ENCODE results near the gene TAF11L5. TPM values are rescaled to one million over a fixed set of nuclear protein-coding genes. Genes with fewer than 3 reads are reported as not detected.

The TAF11L5 gene
- total RNA-seq, 1 experiment from 2014 or later, result not detected

- Mint-ChIP-seq H3K36me3 (ENCODE audit: insufficient read depth in 1 of 3, low read depth in 3 of 3) (no peaks in the 10 kb centered on the region), H3K4me1 (peaks cover 6 to 8% of the 10 kb centered on the region in 2 experiments), H3K9me3 (no peaks in the 10 kb centered on the region), H3K27ac (peak overlapping the region in 1 of 3 experiments; percentile 5; a peak in 1 of 7 replicates), H3K27me3 (ENCODE audit: low read depth) (no peaks in the 10 kb centered on the region), H3K4me3 (no peak overlapping the region)
- H2BK5ac ChIP-seq (ENCODE audit: insufficient read length, low read length), result no peak overlapping the region
- H3K23ac ChIP-seq (ENCODE audit: insufficient read length, low read depth, low read length), result no peak overlapping the region
- H4K5ac ChIP-seq (ENCODE audit: insufficient read length, low read depth, low read length), result no peak overlapping the region
- no peak overlapping the region for H2BK12ac ChIP-seq (ENCODE audit: insufficient read length, low read depth, low read length)
- no peak overlapping the region for H2AK5ac ChIP-seq (ENCODE audit: insufficient read length, low read length)
- no peaks in the 10 kb centered on the region for H3K79me2 ChIP-seq (ENCODE audit: insufficient read depth, low read length)
- H2BK15ac ChIP-seq (ENCODE audit: low read depth, low read length), result no peak overlapping the region
- H3K4ac ChIP-seq (ENCODE audit: low read depth, low read length), result no peak overlapping the region
- H3K4me1 ChIP-seq (ENCODE audit: insufficient read depth, low read length), result no peaks in the 10 kb centered on the region
- H3T11ph ChIP-seq (ENCODE audit: low read length), result no peak overlapping the region
- WGBS (ENCODE audit: extremely low coverage, insufficient read length, low lambda C conversion rate), result no CpG with 5 or more reads among the region's 4 CpGs
- no peak overlapping the region for H3K56ac ChIP-seq (ENCODE audit: insufficient read length, low read depth, low read length)
- H2AFZ ChIP-seq (ENCODE audit: low read length), result no peak overlapping the region
- no peaks in the 10 kb centered on the region for H4K20me1 ChIP-seq (ENCODE audit: control insufficient read depth, insufficient read depth, insufficient read length)
- H3K27ac ChIP-seq (ENCODE audit: insufficient read length, low read depth, low read length), result no peak overlapping the region
- no peaks in the 10 kb centered on the region for H3K79me1 ChIP-seq (ENCODE audit: insufficient read depth, low read depth, low read length, poor library complexity, severe bottlenecking)
- TF ChIP-seq, protein P1, sequence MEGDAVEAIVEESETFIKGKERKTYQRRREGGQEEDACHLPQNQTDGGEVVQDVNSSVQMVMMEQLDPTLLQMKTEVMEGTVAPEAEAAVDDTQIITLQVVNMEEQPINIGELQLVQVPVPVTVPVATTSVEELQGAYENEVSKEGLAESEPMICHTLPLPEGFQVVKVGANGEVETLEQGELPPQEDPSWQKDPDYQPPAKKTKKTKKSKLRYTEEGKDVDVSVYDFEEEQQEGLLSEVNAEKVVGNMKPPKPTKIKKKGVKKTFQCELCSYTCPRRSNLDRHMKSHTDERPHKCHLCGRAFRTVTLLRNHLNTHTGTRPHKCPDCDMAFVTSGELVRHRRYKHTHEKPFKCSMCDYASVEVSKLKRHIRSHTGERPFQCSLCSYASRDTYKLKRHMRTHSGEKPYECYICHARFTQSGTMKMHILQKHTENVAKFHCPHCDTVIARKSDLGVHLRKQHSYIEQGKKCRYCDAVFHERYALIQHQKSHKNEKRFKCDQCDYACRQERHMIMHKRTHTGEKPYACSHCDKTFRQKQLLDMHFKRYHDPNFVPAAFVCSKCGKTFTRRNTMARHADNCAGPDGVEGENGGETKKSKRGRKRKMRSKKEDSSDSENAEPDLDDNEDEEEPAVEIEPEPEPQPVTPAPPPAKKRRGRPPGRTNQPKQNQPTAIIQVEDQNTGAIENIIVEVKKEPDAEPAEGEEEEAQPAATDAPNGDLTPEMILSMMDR (conservative IDR thresholded peaks at IDR 0.05), result no peak
- no peak overlapping the region for H2BK20ac ChIP-seq (ENCODE audit: low read depth, low read length, poor library complexity, severe bottlenecking)
- DNase-seq, result no peak
- H4K91ac ChIP-seq (ENCODE audit: insufficient read length, low read depth, low read length), result no peak overlapping the region
- H3K4me2 ChIP-seq (ENCODE audit: insufficient read depth, insufficient read length, low read length), result no peak overlapping the region
- H3K9me3 ChIP-seq (ENCODE audit: control insufficient read depth, low read depth, low read length), result no peaks in the 10 kb centered on the region
- H2BK120ac ChIP-seq (ENCODE audit: low read depth, low read length, poor library complexity, severe bottlenecking), result no peak overlapping the region
- H3K18ac ChIP-seq (ENCODE audit: insufficient read length, low read depth, low read length), result no peak overlapping the region
- no peaks in the 10 kb centered on the region for H3K23me2 ChIP-seq (ENCODE audit: insufficient read length, low read depth, low read length, poor library complexity, severe bottlenecking)
- no peak overlapping the region for H3K9ac ChIP-seq (ENCODE audit: extremely low read depth, insufficient read length, low read length)
- no peak overlapping the region for H3K14ac ChIP-seq (ENCODE audit: insufficient read depth, low read length)
- no peak overlapping the region for H4K8ac ChIP-seq (replicated peaks; ENCODE audit: insufficient read length, low read depth, low read length)
- H3K27me3 ChIP-seq (ENCODE audit: insufficient read depth, low read length), result no peaks in the 10 kb centered on the region
Observed at GRCh38 chr5:17481378-17481777, 43.7 kb upstream of the TAF11L5 start.
